Measurements from ENCODE around the gene ATP2B1.
A peak's percentile ranks its signal among the peaks of the same experiment; 100 is the strongest.

Gene ATP2B1

GRCh38 chr12:89589753-89590152 lies 118.9 kb downstream of the ATP2B1 start:
- no peak for TF ChIP-seq CTCF (IDR thresholded peaks at IDR 0.05; ENCODE audit: low read length, missing control alignments)
- DNase-seq (ENCODE audit: low read depth) = no peak
- no peak overlapping the region for H3K4me3 ChIP-seq (replicated peaks; ENCODE audit: low read depth, low read length)

GRCh38 chr12:89578499-89578898 lies 130.1 kb downstream of the ATP2B1 start:
- no peak for DNase-seq (ENCODE audit: low read depth)
- no peak overlapping the region for H3K4me3 ChIP-seq (replicated peaks; ENCODE audit: low read depth, low read length)
- TF ChIP-seq CTCF (IDR thresholded peaks at IDR 0.05; ENCODE audit: low read length, missing control alignments) = no peak

GRCh38 chr12:89576572-89577220 lies 131.9 kb downstream of the ATP2B1 start:
- H3K4me3 ChIP-seq (replicated peaks; ENCODE audit: low read depth, low read length) = no peak overlapping the region
- TF ChIP-seq CTCF (IDR thresholded peaks at IDR 0.05; ENCODE audit: low read length, missing control alignments) = no peak
- no peak for DNase-seq (ENCODE audit: low read depth)

GRCh38 chr12:89575374-89575773 lies 133.3 kb downstream of the ATP2B1 start:
- no peak for TF ChIP-seq CTCF (IDR thresholded peaks at IDR 0.05; ENCODE audit: low read length, missing control alignments)
- no peak for DNase-seq (ENCODE audit: low read depth)
- no peak overlapping the region for H3K4me3 ChIP-seq (replicated peaks; ENCODE audit: low read depth, low read length)

- peak; percentile 76 for DNase-seq (ENCODE audit: low read depth)
- H3K4me3 ChIP-seq (replicated peaks; ENCODE audit: low read depth, low read length) = no peak overlapping the region
- TF ChIP-seq CTCF (IDR thresholded peaks at IDR 0.05; ENCODE audit: low read length, missing control alignments) = no peak
Measured at GRCh38 chr12:89574736-89575208, 133.9 kb downstream of the ATP2B1 start.

- no peak for DNase-seq (ENCODE audit: low read depth)
- TF ChIP-seq CTCF (IDR thresholded peaks at IDR 0.05; ENCODE audit: low read length, missing control alignments) = no peak
- H3K4me3 ChIP-seq (replicated peaks; ENCODE audit: low read depth, low read length) = no peak overlapping the region
Measured at GRCh38 chr12:89573051-89573810, 135.4 kb downstream of the ATP2B1 start.
